ENCODE results near the gene HEATR5B. TPM values are rescaled to one million over a fixed set of nuclear protein-coding genes. Genes with fewer than 3 reads are reported as not detected.

HEATR5B gene
- total and polyA plus RNA-seq, 2 of the 8 experiments (the other 6 are each of a cell fraction or from before 2014, with no cell fraction given) = 7.0 to 12.6 TPM

- no peak overlapping the region for H2AK5ac ChIP-seq (ENCODE audit: low read depth, low read length)
- no peak overlapping the region for H3K18ac ChIP-seq (ENCODE audit: extremely low read depth, low read length)
- H4K91ac ChIP-seq (replicated peaks; ENCODE audit: insufficient read length, low read length) = no peak overlapping the region
- H4K20me1 ChIP-seq (replicated peaks in 1 of 2; ENCODE audit: control insufficient read depth in 1 of 2, insufficient read depth in 2 of 2, low read length in 2 of 2) = no peaks in the 10 kb centered on the region
- no peak overlapping the region for H2BK120ac ChIP-seq (replicated peaks; ENCODE audit: low read depth, low read length)
- no peak overlapping the region for H2BK5ac ChIP-seq (ENCODE audit: low read depth, low read length)
- no peaks in the 10 kb centered on the region for H3K36me3 ChIP-seq (ENCODE audit: control insufficient read depth in 2 of 4, insufficient read depth in 4 of 4, low read length in 3 of 4)
- 96% methylated on average over 6 of the region's 6 CpGs; no CpG with 5 or more reads in 1 of the 2 experiments for WGBS, 2 experiments (ENCODE audit: extremely low coverage in 1 of 2, insufficient coverage in 1 of 2, insufficient read length in 1 of 2, insufficient replicate concordance in 2 of 2, low coverage in 1 of 2, low lambda C conversion rate in 2 of 2, missing lambda C conversion rate in 1 of 2)
- ChIA-PET POLR2A (ENCODE audit: partially characterized antibody) (interaction anchor here (0.8 kb wide), 1 partner anchor 248 kb away, joined by 3 read pairs; no protein-coding TSS in a partner anchor), CTCF (ENCODE audit: partially characterized antibody) (interaction anchor here (1.1 kb wide), 1 partner anchor 15 kb away, joined by 4 read pairs; no protein-coding TSS in a partner anchor)
- no peaks in the 10 kb centered on the region for H3K27me3 ChIP-seq (replicated peaks in 1 of 4; ENCODE audit: control insufficient read depth in 3 of 4, extremely low read depth in 1 of 4, insufficient read depth in 3 of 4, low read length in 3 of 4)
- H3K23ac ChIP-seq (ENCODE audit: insufficient read length) = no peak overlapping the region
- H3K4me3 ChIP-seq (ENCODE audit: extremely low read depth in 1 of 4, insufficient read depth in 2 of 4, low read depth in 3 of 4, low read length in 4 of 4) = no peak overlapping the region
- DNase-seq (ENCODE audit: low read depth in 1 of 2, low spot score in 2 of 2) (no peak), FAIRE-seq (no peak)
- H3K4me2 ChIP-seq (ENCODE audit: insufficient read depth in 1 of 2, low read depth in 2 of 2, low read length in 2 of 2) = no peak overlapping the region
- H3K79me1 ChIP-seq (ENCODE audit: low read depth, low read length) = no peaks in the 10 kb centered on the region
- H3K4ac ChIP-seq (replicated peaks; ENCODE audit: insufficient read length, low read depth, low read length) = no peak overlapping the region
- no peak overlapping the region for H2BK20ac ChIP-seq (ENCODE audit: low read length)
- no peaks in the 10 kb centered on the region for H3K79me2 ChIP-seq (ENCODE audit: control insufficient read depth in 1 of 2, insufficient read depth in 2 of 2, low read length in 2 of 2)
- no peak overlapping the region for H4K5ac ChIP-seq (ENCODE audit: insufficient read length, low read depth, low read length)
- no peak overlapping the region for H2BK12ac ChIP-seq (ENCODE audit: low read depth, low read length)
- no peak overlapping the region for H3K27ac ChIP-seq (ENCODE audit: low read depth, low read length)
- H3K14ac ChIP-seq (ENCODE audit: insufficient read length) = no peak overlapping the region
- H3K23me2 ChIP-seq (ENCODE audit: low read depth, low read length) = no peaks in the 10 kb centered on the region
- H3K56ac ChIP-seq (replicated peaks; ENCODE audit: insufficient read length, low read depth, low read length) = no peak overlapping the region
- no peak overlapping the region for H2AFZ ChIP-seq (ENCODE audit: low read length)
- TF ChIP-seq SAP30 (IDR thresholded peaks at IDR 0.05; ENCODE audit: insufficient read depth, insufficient replicate concordance, low read length) (no peak), CHD1 (IDR thresholded peaks at IDR 0.05; ENCODE audit: low read depth, low read length) (no peak), POLR2A (IDR thresholded peaks at IDR 0.05; ENCODE audit: control extremely low read depth in 1 of 2, low read depth in 2 of 2, low read length in 2 of 2) (no peak), EZH2 (IDR thresholded peaks at IDR 0.05; ENCODE audit: low read depth, low read length, severe bottlenecking) (no peak)
- no peaks in the 10 kb centered on the region for H3K4me1 ChIP-seq (replicated peaks in 1 of 4; ENCODE audit: control insufficient read depth in 3 of 4, insufficient read depth in 4 of 4, low read length in 3 of 4)
- H4K8ac ChIP-seq (ENCODE audit: extremely low read depth, insufficient read depth, low read length) = no peak overlapping the region
- H2BK15ac ChIP-seq (ENCODE audit: low read length) = no peak overlapping the region
- H3K9me3 ChIP-seq (ENCODE audit: insufficient read depth in 2 of 2, low read depth in 1 of 2, low read length in 1 of 2) = no peaks in the 10 kb centered on the region
- H3K9ac ChIP-seq (replicated peaks in 1 of 4; ENCODE audit: extremely low read depth in 1 of 4, low read depth in 3 of 4, low read length in 3 of 4) = no peak overlapping the region; a peak in 1 of 7 replicates
Measured at GRCh38 chr2:36988008-36988407, 96.2 kb downstream of the HEATR5B start.

All from H1 (cell line).